CD4-positive, alpha-beta memory T cell (primary cell): Measurements from ENCODE around the gene RHBDD3. TPM values are rescaled to one million over a fixed set of nuclear protein-coding genes. Genes with fewer than 3 reads are reported as not detected.

Experiments used
- polyA plus RNA-seq, 2 donors: library from polyadenylated mRNA; unstranded; fragments of 300-500 nt; fragmentation: Illumina TruSeq; gene quantifications; one replicate each; pipeline ENCODE4 v1.2.3, GENCODE V29; 2021
- total RNA-seq, 2 experiments: library from RNA; stranded (reverse); gene quantifications; one replicate each; pipeline ENCODE4 v1.2.3, GENCODE V29; 2021

The RHBDD3 gene
- total and polyA plus RNA-seq, 4 experiments from 2014 or later, result 7.8 to 16.1 (median 11.1) TPM

Other genes starting within 250 kb of the RHBDD3 start
- gene C22orf31, start 206.2 kb downstream of the RHBDD3 start, total RNA-seq, result not detected
- gene C22orf31, start 206.2 kb downstream of the RHBDD3 start, polyA plus RNA-seq, result not detected
- not detected for gene KREMEN1, start 194.9 kb downstream of the RHBDD3 start, total RNA-seq
- gene KREMEN1, start 194.9 kb downstream of the RHBDD3 start, polyA plus RNA-seq, result not detected
- not detected for gene EMID1, start 62.1 kb downstream of the RHBDD3 start, total RNA-seq
- gene EMID1, start 62.1 kb downstream of the RHBDD3 start, polyA plus RNA-seq, result under 1 TPM in 1 of 2 donors, not detected in 1; 0.11 TPM
- gene EWSR1, start 287 bp upstream of the RHBDD3 start, total RNA-seq, result 100 to 1,000 TPM; 247 to 250 TPM
- 100 to 1,000 TPM; 192 to 210 TPM for gene EWSR1, start 287 bp upstream of the RHBDD3 start, polyA plus RNA-seq
- gene GAS2L1, start 38.7 kb upstream of the RHBDD3 start, total RNA-seq, result 1 to 10 TPM in 1 of 2 experiments, under 1 TPM in 1; 0.47 to 1.2 TPM
- gene GAS2L1, start 38.7 kb upstream of the RHBDD3 start, polyA plus RNA-seq, result under 1 TPM; 0.81 to 0.88 TPM
- gene RASL10A, start 47.7 kb upstream of the RHBDD3 start, total RNA-seq, result under 1 TPM; 0.36 to 0.79 TPM
- gene RASL10A, start 47.7 kb upstream of the RHBDD3 start, polyA plus RNA-seq, result not detected
- 10 to 100 TPM; 41.3 to 42.7 TPM for gene AP1B1, start 120.6 kb upstream of the RHBDD3 start, total RNA-seq
- 10 to 100 TPM in 1 of 2 donors, 1 to 10 TPM in 1; 9.1 to 20.2 TPM for gene AP1B1, start 120.6 kb upstream of the RHBDD3 start, polyA plus RNA-seq
- gene RFPL1, start 170.6 kb upstream of the RHBDD3 start, total RNA-seq, result not detected
- gene RFPL1, start 170.6 kb upstream of the RHBDD3 start, polyA plus RNA-seq, result not detected
- gene NEFH, start 212.2 kb upstream of the RHBDD3 start, total RNA-seq, result under 1 TPM; 0.47 to 0.61 TPM
- gene NEFH, start 212.2 kb upstream of the RHBDD3 start, polyA plus RNA-seq, result 1 to 10 TPM in 1 of 2 donors, not detected in 1; 1.1 TPM